HG02884 (cell line): ENCODE results near the gene MEF2A.
"Not testable (repeated sequence)": the region's sequence is repeated elsewhere in the genome, so short reads cannot be mapped to it uniquely, and the experiment has no call there.

Experiments used
- ATAC-seq: cut with Tn5 transposase; IDR thresholded peaks from one replicate; pipeline ENCODE4 v1.9.1; 2021; ENCODE audit warnings: mild to moderate bottlenecking, moderate library complexity; ENCODE audit not compliant: unreplicated experiment

MEF2A gene

DNA sequence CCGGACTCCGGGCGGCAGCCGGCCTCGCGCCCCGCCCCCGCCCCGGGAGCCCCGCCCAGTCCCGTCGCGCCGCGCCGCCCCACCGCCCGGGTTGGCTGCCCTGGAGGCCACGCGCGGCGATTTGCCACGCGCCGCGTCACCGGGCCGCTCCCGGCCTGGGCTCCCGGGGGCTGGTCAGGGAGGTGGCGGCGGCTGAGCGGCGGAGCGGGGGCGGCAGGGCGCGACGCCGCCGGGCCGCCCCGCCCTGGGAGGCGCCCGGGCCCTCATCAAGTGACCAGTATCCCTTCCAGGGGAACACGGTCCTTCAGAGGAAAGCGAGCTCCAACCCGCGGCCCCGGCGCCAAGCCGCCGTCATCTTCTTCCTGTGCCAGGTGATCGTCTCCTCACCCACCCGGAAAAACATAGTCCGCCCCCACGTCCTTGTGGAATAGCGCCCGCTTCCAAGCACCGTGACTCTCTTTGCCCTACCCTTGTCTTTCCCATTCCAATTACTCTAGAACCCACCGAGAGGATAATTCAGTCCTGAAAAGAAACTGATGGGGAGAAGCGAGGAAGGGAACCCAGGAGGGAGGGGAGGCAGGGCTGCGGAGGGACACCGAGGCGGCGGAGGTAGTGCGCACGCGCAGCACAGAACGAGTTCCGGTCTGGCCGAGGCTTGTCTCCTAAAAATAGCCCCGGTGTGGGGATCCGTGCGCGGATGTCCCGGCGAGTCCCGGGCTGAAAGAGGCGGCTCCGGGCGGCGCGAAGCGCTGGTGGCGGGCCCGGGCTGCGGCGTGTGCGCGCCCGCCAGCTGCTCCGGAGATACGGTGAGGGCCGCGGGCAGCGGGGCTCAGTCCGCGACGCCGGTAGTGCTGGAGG lies at the start of gene MEF2A:
TSS of gene MEF2A (plus strand) at position 686 of the 858 bp plus-strand sequence. CDS start 67,136 bp downstream, outside the sequence.
- ATAC-seq: peak; percentile 37

- ATAC-seq: no peak
Observed at GRCh38 chr15:99518191-99518590, 47.6 kb upstream of the MEF2A start.

DNA sequence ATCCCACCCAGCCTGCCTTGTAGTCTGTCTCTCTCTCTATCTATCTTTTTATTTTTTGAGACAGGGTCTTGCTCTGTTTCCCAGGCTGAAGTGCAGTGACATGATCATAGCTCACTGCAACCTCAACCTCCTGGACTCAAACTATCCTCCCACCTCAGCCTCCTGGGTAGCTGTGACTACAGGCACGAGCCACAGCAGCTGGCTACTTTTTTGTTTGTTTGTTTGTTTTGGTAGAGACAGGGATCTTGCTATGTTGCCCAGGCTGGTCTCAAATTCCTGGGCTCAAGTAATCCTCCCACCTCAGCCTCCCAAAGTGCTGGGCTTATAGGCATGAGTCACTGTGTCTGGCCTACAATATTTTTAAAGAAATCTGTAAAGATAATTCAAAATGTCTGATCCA lies 46.4 kb upstream of the MEF2A start:
- not testable (repeated sequence) for ATAC-seq

- no peak for ATAC-seq
Observed at GRCh38 chr15:99522288-99522687, 43.5 kb upstream of the MEF2A start.

DNA sequence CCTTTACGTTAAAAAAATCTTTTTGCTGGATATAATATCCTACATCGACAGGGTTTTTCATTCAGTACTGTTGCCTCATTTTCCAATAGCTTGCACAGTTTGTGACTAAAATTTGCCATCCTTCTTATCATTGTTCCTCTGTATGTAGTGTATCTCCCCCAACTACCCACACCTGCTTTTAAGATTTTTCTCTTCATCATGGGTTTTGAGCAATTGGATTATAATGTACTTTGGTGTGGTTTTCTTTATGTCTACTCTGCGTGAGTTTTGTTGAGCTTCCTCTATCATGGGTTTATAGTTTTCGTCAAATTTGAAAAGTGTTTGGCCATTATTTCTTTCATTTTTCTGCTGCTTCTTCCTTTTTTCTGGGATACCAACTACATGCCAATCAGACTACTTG lies 39.6 kb upstream of the MEF2A start:
- ATAC-seq: no peak

DNA sequence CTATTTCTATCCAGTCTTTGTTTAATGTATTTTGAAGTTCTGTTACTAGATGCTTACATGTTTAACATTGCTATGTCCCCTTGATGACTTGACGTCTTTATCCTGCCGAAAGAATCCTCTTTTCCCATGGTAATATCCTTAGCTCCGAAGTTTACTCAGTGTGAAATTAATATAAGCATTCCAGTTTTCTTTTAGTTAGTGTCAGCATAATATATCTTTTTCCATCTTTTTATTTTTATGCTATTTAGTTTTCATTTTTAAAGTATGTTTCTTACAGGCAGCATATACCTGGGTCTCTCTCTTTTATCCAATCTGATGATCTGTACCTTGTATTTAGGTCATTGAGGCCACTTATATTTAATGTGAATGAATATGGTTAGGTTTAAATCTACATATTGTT lies 39.1 kb upstream of the MEF2A start:
- ATAC-seq: no peak

DNA sequence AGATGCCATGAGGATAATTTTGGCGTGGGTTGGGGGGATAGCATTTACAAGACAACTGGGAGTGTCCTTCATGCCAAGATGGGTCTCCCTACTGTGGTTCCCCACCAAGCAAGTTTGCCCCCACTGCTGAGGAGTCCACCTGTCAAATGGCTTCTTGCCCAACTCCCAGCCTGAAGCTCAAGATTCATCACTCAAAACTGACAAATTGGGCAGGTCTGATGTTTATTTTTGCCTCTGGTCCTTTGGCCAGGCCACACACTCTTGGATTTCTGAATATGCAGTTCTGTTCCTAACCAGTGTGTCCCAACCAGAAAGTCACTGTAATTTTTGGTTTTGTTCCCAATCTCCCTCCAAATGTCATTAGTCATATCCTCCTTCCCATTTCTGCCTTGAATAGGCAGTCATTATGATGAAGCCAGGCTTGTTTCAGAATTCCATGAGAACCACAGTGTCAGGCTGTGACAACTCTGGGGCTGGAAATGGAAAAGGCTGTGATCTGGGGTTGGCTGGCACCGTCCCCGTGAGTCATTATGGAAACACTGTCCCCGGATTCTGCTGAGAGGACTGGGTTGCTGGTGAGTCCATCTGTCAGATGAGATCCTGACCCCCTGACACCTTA lies 29.3 kb upstream of the MEF2A start:
- no peak for ATAC-seq

GRCh38 chr15:99537344-99537743 lies 28.4 kb upstream of the MEF2A start:
- no peak for ATAC-seq

DNA sequence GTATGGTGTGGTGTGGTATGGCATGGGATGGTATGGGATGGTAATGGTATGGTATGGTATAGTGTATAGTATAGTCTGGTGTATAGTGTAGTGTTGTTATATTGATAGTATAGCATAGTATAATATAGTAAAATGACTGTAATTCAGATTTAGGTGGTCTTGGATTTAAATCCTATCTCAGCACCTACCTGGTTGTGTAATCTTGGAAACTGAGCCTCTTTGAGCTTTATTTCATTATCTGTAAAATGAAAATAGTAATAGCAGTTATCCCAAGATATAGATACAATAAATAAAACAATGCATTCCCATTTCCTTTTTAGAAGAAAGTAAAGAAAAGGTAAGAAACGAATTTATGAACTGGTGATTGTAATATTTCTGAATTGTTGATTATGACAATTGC lies 27.5 kb upstream of the MEF2A start:
- no peak for ATAC-seq

- ATAC-seq: no peak
Observed at GRCh38 chr15:99542828-99543227, 23.0 kb upstream of the MEF2A start.

DNA sequence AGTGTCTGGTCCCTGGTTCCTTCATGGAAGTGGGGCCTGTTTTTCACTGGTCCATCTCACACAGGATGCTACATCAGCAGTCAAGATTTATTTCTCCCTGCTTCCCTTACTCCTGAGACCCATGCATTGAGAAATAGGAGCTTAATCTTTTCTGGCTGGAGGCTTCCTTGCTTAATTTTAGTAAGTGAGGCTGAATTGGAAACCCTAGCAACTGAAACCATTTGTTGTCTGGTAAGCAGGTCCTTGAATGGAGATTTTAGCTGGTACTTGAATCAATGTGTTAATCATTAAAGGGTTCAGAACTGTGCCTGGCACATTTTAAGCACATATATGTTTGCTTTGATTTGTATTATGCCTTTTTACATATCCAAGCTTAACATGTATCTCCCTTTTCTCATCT lies 20.2 kb upstream of the MEF2A start:
- no peak for ATAC-seq

DNA sequence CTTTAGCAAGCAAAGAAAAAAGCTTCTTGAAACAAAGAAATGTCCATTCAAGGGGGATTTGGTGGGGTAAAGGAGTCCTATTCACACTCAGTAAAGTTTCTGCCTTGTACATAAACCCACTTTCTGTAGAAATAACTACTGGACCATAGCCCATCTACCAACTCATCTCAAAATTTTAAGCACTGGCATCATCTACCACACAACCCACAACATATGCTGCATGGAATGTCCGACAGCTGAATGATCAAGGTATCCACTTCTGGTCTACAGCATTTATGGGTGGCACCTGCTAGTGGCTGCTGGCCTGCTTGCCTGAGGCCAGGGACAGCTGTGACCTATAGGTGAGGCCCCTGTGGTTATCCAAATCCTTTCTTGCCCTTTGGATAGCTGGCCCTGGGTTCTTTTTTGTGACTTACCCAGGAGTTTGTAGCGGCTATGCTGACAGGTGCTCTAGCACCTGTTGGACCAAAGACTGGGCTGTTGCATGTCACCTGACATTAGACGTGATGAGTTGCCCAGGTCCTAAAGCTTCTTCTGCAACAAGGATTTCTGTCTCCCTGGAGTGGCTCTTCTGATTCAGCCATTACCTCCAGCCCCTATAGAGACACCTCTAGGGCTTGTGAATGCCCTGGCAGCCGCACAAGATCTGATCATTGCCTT lies 19.2 kb upstream of the MEF2A start:
- no peak for ATAC-seq

DNA sequence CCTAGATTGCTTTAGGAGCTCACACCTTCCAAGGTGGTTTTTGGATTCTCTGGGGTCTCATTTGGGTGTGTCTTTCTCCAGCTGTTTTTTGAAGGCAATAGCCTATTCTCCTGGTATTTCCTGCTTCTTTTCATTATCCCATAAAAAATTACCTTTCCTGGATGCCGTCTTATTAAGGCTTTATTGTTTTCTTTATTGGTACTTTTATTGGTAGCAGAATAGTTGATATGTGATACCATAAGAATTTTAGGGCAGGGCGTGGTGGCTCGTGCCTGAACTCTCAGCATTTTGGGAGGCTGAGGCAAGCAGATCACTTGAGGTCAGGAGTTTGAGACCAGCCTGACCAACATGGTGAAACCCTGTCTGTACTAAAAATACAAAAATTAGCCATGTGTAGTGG lies 18.3 kb upstream of the MEF2A start:
- no peak for ATAC-seq

DNA sequence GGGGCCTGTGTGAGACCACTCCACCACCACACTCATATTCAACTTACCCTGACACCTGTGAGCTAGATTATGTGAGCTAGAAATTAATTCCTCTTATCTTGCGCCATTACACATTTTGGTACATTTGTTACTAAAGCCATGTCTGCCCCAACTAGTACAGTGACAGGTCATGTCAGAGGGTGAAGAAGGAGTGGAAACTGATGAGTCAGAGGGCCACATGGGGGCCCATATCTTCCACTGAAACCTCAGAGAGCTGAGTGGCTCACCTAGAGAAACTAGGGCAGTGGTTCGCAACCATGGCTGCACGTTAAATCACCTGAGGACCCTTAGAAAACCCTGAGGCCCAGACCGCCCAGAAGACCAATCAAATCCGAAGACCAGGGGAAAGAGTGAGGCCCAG lies 15.7 kb upstream of the MEF2A start:
- ATAC-seq: no peak

DNA sequence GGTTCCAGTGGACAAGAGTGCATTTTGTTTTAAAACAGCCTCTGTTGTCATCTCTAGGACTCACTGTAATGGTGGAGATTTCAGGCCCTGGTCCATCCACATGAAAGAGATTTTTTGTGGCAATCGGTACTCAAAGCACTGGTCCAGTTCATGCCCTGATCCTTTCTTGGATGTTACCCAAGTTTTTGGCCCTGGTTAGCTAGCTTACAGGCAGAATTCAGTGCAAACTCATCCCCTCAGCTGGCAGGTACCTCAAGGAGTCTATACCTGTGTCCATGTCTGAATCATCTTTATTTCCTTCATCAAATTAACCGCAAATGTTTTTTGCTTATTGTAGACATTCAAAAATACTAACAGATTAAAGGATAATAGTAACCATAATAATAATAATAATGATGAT lies 13.7 kb upstream of the MEF2A start:
- ATAC-seq: no peak

- ATAC-seq: no peak
Observed at GRCh38 chr15:99554880-99555488, 10.8 kb upstream of the MEF2A start.

GRCh38 chr15:99556011-99556410 lies 9.8 kb upstream of the MEF2A start:
- ATAC-seq: no peak

DNA sequence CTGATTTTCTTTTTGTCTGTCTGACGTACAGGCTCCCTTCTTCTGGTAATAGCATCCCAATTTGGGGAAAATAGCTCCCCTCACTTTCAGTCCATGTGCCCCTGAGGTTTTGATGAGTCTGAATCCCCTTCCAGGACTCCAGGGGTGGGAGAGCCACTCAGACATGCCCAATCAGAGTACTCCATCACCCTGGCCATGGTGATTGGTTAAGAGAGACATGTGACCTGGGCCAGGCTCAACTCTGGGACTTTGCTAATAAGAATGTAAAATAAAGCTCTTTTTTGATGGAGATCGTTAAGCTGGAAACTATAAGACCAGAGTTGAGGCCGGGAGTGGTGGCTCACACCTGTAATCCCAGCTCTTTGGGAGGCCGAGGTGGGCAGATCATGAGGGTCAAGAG lies 9.2 kb upstream of the MEF2A start:
- ATAC-seq: no peak

DNA sequence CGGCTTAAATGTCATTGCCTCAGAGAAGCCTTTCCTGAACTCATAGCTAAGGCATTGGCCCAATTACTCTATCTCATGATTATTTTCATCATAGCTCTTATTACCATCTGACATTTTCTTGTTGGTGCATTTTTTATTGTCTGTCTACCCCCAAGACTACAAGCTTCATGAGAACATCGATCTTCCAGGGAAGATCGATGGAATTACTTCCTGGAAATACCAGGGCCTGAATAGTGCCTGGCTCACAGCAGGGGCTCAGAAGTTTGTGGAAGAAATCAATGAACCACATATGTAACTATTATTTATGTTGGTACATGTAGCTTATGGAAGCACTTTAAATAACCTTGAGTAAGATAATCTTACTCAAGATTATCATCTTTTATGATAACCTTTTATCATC lies 7.7 kb upstream of the MEF2A start:
- no peak for ATAC-seq

DNA sequence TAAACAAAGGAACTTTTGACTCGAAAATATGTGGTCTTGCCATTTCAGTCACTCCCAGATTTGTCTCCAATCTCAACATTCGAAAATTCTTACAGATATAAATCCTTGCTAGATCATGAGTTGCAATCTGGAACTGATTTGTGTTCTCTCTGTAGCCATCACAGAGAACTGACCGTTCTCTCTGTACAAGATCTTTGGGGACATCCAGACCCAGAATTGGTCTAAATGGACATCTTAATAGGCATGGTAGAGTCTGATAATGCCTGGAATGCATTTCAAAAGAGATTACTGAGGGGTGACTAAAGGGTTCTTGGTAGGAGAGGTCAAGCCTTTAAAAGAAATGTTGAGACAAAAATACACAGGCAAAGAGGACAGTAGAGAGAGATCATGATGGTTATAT lies 7.2 kb upstream of the MEF2A start:
- no peak for ATAC-seq

DNA sequence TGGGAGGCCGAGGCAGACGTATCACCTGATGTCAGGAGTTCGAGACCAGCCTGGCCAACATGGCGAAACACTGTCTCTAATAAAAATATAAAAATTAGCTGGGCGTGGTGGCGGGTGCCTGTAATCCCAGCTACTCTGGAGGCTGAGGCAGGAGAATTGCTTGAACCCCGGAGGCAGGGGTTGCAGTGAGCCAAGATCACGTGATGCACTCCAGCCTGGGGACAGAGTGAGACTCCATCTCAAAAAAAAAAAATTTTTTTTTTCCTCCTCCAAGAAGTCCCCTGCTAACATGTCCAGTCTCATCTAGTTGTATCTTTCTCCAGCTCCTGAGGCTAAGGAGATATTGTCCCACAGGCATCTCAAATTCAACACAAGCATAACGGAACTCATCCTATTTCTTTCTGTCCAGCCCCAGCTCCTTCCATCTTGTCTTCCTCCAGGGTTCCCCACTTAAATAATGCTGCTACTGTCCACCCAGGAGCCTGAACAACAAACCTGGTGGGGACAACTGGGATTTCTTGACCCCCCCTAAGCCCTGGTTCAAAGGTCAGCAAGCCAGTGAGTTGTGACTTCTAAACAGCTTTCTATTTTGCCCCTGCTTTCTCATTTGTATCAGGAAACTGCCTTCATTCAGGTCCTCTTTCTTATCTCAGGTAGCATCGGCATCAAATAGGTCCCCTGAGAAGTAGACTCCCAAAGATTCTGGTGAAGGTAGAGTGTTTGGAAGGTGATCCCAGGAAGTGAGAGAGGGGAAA lies 4.1 kb upstream of the MEF2A start:
- ATAC-seq: no peak
